Mesodermal cell (in vitro differentiated cells): ENCODE data around the gene SPIN1. TPM values are rescaled to one million over a fixed set of nuclear protein-coding genes. Genes with fewer than 3 reads are reported as not detected.
"Not testable (repeated sequence)": the region's sequence is repeated elsewhere in the genome, so short reads cannot be mapped to it uniquely, and the experiment has no call there.

Experiments used
- H3K27ac ChIP-seq: 2 replicates; pipeline ENCODE4 v1.7.0; 2013; ENCODE audit warnings: mild to moderate bottlenecking, low read depth, low read length, moderate library complexity; ENCODE audit not compliant: severe bottlenecking
- H3K36me3 ChIP-seq: 2 replicates; pipeline ENCODE4 v1.7.1; 2013; ENCODE audit warnings: mild to moderate bottlenecking, low read length, moderate library complexity; ENCODE audit not compliant: control insufficient read depth, insufficient read depth
- H3K4me1 ChIP-seq: one replicate; pipeline ENCODE4 v1.7.1; 2013; ENCODE audit warnings: mild to moderate bottlenecking, low read length; ENCODE audit not compliant: insufficient read depth, control insufficient read depth, poor library complexity, severe bottlenecking
- H3K4me3 ChIP-seq: 2 replicates; pipeline ENCODE4 v1.7.0; 2013; ENCODE audit warnings: low read length, control low read depth, mild to moderate bottlenecking; ENCODE audit not compliant: insufficient read depth, poor library complexity, severe bottlenecking; ENCODE audit errors: extremely low read depth
- H3K9me3 ChIP-seq: 2 replicates; pipeline ENCODE4 v1.7.1; 2013; ENCODE audit warnings: mild to moderate bottlenecking, low read length, moderate library complexity; ENCODE audit not compliant: control insufficient read depth
- WGBS, 2 experiments: methylation state at CpG; one replicate each; pipeline ENCODE4 v1.1.5; 2013; ENCODE audit warnings: missing lambda C conversion rate in 2 of 2; ENCODE audit not compliant: insufficient coverage in 2 of 2; 5-methylcytosine and 5-hydroxymethylcytosine counted together
- polyA plus RNA-seq, 2 experiments: library from polyadenylated mRNA; stranded (reverse); fragments of 50-300 nt; gene quantifications; one replicate each; pipeline ENCODE4 v1.2.3, GENCODE V29; 2013

SPIN1 gene
- polyA plus RNA-seq (2013, experiment 1 of 2) = 56.9 TPM
- polyA plus RNA-seq (2013, experiment 2 of 2) = 57.0 TPM

- WGBS, 2 experiments = 0% methylated on average over 43 to 48 of the region's 106 CpGs
Observed at GRCh38 chr9:88388203-88388885, at the start of gene SPIN1. Gene SPIN1, plus strand, starts transcription at chr9:88388444. Its CDS starts 38,096 bp downstream, at chr9:88426540.

GRCh38 chr9:88339317-88339716 lies 48.9 kb upstream of the SPIN1 start:
- Histone ChIP-seq H3K9me3 (no peaks in the 10 kb centered on the region), H3K36me3 (no peaks in the 10 kb centered on the region), H3K27ac (no peak overlapping the region), H3K4me1 (no peaks in the 10 kb centered on the region), H3K4me3 (no peak overlapping the region)
- WGBS, 2 experiments = 65 to 67% methylated on average over 2 to 4 of the region's 4 CpGs

More at GRCh38 chr9:88388203-88388885, at the start of gene SPIN1:
- Histone ChIP-seq H3K4me3 (peak within 1 kb of the TSS; percentile 84), H3K9me3 (no peaks in the 10 kb centered on the region), H3K27ac (peak within 1 kb of the TSS; percentile 95), H3K4me1 (peaks cover 8% of the 10 kb centered on the region), H3K36me3 (peaks cover 13% of the 10 kb centered on the region)

- no peaks in the 10 kb centered on the region for H3K9me3 ChIP-seq
- no peak overlapping the region for H3K4me3 ChIP-seq
- WGBS, 2 experiments = 100% methylated on average over 1 to 2 of the region's 2 CpGs
- H3K4me1 ChIP-seq = no peaks in the 10 kb centered on the region
- no peak overlapping the region for H3K27ac ChIP-seq
- H3K36me3 ChIP-seq = no peaks in the 10 kb centered on the region
Observed at GRCh38 chr9:88342246-88342645, 46.0 kb upstream of the SPIN1 start.

- H3K27ac ChIP-seq = no peak overlapping the region
- H3K9me3 ChIP-seq = no peaks in the 10 kb centered on the region
- no peaks in the 10 kb centered on the region for H3K4me1 ChIP-seq
- no peak overlapping the region for H3K4me3 ChIP-seq
- H3K36me3 ChIP-seq = no peaks in the 10 kb centered on the region
- WGBS, 2 experiments = 87 to 100% methylated on average over 3 to 4 of the region's 7 CpGs
Observed at GRCh38 chr9:88344013-88344412, 44.2 kb upstream of the SPIN1 start.

GRCh38 chr9:88350354-88350753 lies 37.9 kb upstream of the SPIN1 start:
- peaks cover 13% of the 10 kb centered on the region for H3K9me3 ChIP-seq
- H3K36me3 ChIP-seq, H3K27ac ChIP-seq, H3K4me1 ChIP-seq, H3K4me3 ChIP-seq: not testable (repeated sequence)
- 67 to 100% methylated on average over 1 of the region's 5 CpGs for WGBS, 2 experiments

- peaks cover 13% of the 10 kb centered on the region for H3K9me3 ChIP-seq
- no CpG with 5 or more reads among the region's 2 CpGs for WGBS, 2 experiments
- H3K4me1 ChIP-seq = no peaks in the 10 kb centered on the region
- H3K36me3 ChIP-seq = no peaks in the 10 kb centered on the region
- no peak overlapping the region for H3K27ac ChIP-seq
- no peak overlapping the region for H3K4me3 ChIP-seq
Observed at GRCh38 chr9:88355166-88355565, 33.1 kb upstream of the SPIN1 start.

GRCh38 chr9:88357250-88357649 lies 31.0 kb upstream of the SPIN1 start:
- H3K36me3 ChIP-seq, H3K4me1 ChIP-seq, H3K4me3 ChIP-seq, H3K27ac ChIP-seq: not testable (repeated sequence)
- H3K9me3 ChIP-seq = peaks cover 13% of the 10 kb centered on the region

- no peaks in the 10 kb centered on the region for H3K36me3 ChIP-seq
- peaks cover 13% of the 10 kb centered on the region for H3K9me3 ChIP-seq
- no peaks in the 10 kb centered on the region for H3K4me1 ChIP-seq
- H3K4me3 ChIP-seq = no peak overlapping the region
- H3K27ac ChIP-seq = no peak overlapping the region
- 89 to 90% methylated on average over 3 to 4 of the region's 4 CpGs for WGBS, 2 experiments
Observed at GRCh38 chr9:88358723-88359122, 29.5 kb upstream of the SPIN1 start.

GRCh38 chr9:88359974-88360373 lies 28.3 kb upstream of the SPIN1 start:
- WGBS, 2 experiments = 90 to 94% methylated on average over 2 to 3 of the region's 3 CpGs
- Histone ChIP-seq H3K27ac (no peak overlapping the region), H3K4me3 (no peak overlapping the region)

GRCh38 chr9:88362681-88363080 lies 25.6 kb upstream of the SPIN1 start:
- no peaks in the 10 kb centered on the region for H3K9me3 ChIP-seq
- no peak overlapping the region for H3K4me3 ChIP-seq
- WGBS, 2 experiments = 83 to 94% methylated on average over 2 of the region's 2 CpGs
- H3K27ac ChIP-seq = no peak overlapping the region
- H3K4me1 ChIP-seq = no peaks in the 10 kb centered on the region
- H3K36me3 ChIP-seq = no peaks in the 10 kb centered on the region

More at GRCh38 chr9:88359974-88360373, 28.3 kb upstream of the SPIN1 start:
- H3K36me3 ChIP-seq = no peaks in the 10 kb centered on the region
- peaks cover 1% of the 10 kb centered on the region for H3K9me3 ChIP-seq
- H3K4me1 ChIP-seq = no peaks in the 10 kb centered on the region

- Histone ChIP-seq H3K4me1 (no peaks in the 10 kb centered on the region), H3K4me3 (no peak overlapping the region), H3K36me3 (no peaks in the 10 kb centered on the region), H3K9me3 (no peaks in the 10 kb centered on the region), H3K27ac (no peak overlapping the region)
- no CpG with 5 or more reads among the region's 1 CpG for WGBS, 2 experiments
Observed at GRCh38 chr9:88363661-88364060, 24.6 kb upstream of the SPIN1 start.
